GM12872 (cell line): ENCODE data around the gene PYGO2.

Source experiments
- CTCF ChIP-seq: IDR thresholded peaks from 3 replicates; pipeline ENCODE4 v1.5.1; 2011; ENCODE audit warnings: low read depth, mild to moderate bottlenecking, low read length, moderate library complexity; ENCODE audit not compliant: insufficient read depth

The PYGO2 gene

GRCh38 chr1:155007251-155007828 is 45.8 kb upstream of the PYGO2 start:
- no peak for TF ChIP-seq CTCF

- TF ChIP-seq CTCF: no peak
Observed at GRCh38 chr1:155006601-155007101, 45.1 kb upstream of the PYGO2 start.

GRCh38 chr1:155005076-155006011 is 43.8 kb upstream of the PYGO2 start:
- TF ChIP-seq CTCF: no peak

GRCh38 chr1:155004352-155005075 is 42.9 kb upstream of the PYGO2 start:
- TF ChIP-seq CTCF: no peak

- no peak for TF ChIP-seq CTCF
Observed at GRCh38 chr1:155003766-155004351, 42.3 kb upstream of the PYGO2 start.

GRCh38 chr1:155003227-155003765 is 41.7 kb upstream of the PYGO2 start:
- TF ChIP-seq CTCF: no peak
